Peyer's patch (tissue), 4 donors: ENCODE measurements around the gene ZNF76.

Experiments used
- POLR2A ChIP-seq, 2 donors: fragments of 450-650 bp; IDR thresholded peaks; one replicate each; pipeline ENCODE4 v1.5.1; 2017; ENCODE audit warnings: antibody characterized with exemption in 2 of 2, mild to moderate bottlenecking in 2 of 2, moderate library complexity in 2 of 2
- TF ChIP-seq, protein P1 (sequence below), 6 experiments: fragments of 450-650 bp in 4 of 6; fragments of 200-600 bp in 2 of 6; sonication (generic) in 1 of 6; IDR thresholded peaks; one replicate each; pipeline ENCODE4 v1.5.1; 2017 to 2019; ENCODE audit warnings: antibody characterized with exemption in 6 of 6, mild to moderate bottlenecking in 3 of 6, moderate library complexity in 1 of 6

DNA sequence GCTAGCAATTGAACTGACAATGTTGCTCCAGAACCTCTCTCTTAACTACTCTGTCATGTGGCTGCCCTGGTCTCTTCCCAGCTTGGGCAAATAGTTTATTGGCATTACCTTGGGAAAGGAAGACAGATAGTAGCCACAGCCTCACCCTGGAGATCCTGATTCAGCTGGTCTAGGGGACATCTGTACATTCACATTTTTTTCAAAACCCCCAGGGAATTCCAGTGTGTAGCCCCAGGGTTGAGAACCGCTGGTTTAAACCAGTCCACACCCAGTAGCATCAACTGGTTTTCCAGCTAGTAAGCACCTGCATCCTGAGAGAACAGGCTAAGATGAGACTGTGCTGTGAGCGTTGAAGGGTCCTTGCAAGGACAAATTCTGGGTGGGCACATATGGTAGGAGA lies 36.1 kb upstream of the ZNF76 start:
- TF ChIP-seq POLR2A (IDR thresholded peaks at IDR 0.05): no peak
- TF ChIP-seq, protein P1, sequence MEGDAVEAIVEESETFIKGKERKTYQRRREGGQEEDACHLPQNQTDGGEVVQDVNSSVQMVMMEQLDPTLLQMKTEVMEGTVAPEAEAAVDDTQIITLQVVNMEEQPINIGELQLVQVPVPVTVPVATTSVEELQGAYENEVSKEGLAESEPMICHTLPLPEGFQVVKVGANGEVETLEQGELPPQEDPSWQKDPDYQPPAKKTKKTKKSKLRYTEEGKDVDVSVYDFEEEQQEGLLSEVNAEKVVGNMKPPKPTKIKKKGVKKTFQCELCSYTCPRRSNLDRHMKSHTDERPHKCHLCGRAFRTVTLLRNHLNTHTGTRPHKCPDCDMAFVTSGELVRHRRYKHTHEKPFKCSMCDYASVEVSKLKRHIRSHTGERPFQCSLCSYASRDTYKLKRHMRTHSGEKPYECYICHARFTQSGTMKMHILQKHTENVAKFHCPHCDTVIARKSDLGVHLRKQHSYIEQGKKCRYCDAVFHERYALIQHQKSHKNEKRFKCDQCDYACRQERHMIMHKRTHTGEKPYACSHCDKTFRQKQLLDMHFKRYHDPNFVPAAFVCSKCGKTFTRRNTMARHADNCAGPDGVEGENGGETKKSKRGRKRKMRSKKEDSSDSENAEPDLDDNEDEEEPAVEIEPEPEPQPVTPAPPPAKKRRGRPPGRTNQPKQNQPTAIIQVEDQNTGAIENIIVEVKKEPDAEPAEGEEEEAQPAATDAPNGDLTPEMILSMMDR (IDR thresholded peaks at IDR 0.05): no peak
